Lower leg skin (tissue), 3 donors: ENCODE results near the gene EDN1.

Experiments used
- POLR2A ChIP-seq, 2 donors: fragments of 450-650 bp; IDR thresholded peaks; one replicate each; pipeline ENCODE4 v1.6.1; 2016 to 2017; ENCODE audit warnings: antibody characterized with exemption in 2 of 2, mild to moderate bottlenecking in 1 of 2, moderate library complexity in 1 of 2
- TF ChIP-seq, protein P1 (sequence below), 3 donors: fragments of 450-650 bp; IDR thresholded peaks; one replicate each; pipeline ENCODE4 v1.5.1; 2016; ENCODE audit warnings: antibody characterized with exemption in 3 of 3, mild to moderate bottlenecking in 3 of 3, moderate library complexity in 2 of 3

DNA sequence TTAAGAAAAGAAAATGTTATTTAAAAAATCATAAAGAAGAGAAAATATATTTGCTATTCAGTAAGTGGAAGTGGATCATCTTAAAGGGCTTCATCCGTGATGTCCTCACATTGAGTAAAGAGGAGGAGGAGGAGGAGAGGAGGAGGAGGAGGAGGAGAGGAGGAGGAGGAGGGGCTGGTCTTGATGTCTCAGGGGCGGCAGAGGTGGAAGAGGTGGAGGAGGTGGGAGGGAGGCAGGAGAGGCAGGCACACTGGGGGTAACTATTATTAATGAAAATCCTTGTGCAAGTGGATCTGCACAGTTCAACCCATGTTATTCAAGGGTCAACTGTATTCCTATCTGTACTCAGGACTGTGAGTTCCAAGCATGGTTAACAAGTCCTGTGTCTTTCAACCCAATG lies 47.0 kb upstream of the EDN1 start:
- TF ChIP-seq, protein P1, sequence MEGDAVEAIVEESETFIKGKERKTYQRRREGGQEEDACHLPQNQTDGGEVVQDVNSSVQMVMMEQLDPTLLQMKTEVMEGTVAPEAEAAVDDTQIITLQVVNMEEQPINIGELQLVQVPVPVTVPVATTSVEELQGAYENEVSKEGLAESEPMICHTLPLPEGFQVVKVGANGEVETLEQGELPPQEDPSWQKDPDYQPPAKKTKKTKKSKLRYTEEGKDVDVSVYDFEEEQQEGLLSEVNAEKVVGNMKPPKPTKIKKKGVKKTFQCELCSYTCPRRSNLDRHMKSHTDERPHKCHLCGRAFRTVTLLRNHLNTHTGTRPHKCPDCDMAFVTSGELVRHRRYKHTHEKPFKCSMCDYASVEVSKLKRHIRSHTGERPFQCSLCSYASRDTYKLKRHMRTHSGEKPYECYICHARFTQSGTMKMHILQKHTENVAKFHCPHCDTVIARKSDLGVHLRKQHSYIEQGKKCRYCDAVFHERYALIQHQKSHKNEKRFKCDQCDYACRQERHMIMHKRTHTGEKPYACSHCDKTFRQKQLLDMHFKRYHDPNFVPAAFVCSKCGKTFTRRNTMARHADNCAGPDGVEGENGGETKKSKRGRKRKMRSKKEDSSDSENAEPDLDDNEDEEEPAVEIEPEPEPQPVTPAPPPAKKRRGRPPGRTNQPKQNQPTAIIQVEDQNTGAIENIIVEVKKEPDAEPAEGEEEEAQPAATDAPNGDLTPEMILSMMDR (IDR thresholded peaks at IDR 0.05): no peak
- no peak for TF ChIP-seq POLR2A (IDR thresholded peaks at IDR 0.05)
